Hepatocyte (in vitro differentiated cells): ENCODE data around the gene SGSM1. TPM values are rescaled to one million over a fixed set of nuclear protein-coding genes. Genes with fewer than 3 reads are reported as not detected.

Experiments
- DNase-seq: peaks from one replicate; pipeline ENCODE4 v3.0.0-alpha.2; 2016; ENCODE audit warnings: low spot score
- H2AFZ ChIP-seq: fragments of 200-600 bp; sonication (generic); 2 replicates; pipeline ENCODE4 v1.6.0; 2016; ENCODE audit warnings: antibody characterized with exemption, mild to moderate bottlenecking
- H3K27ac ChIP-seq: fragments of 200-600 bp; sonication (generic); 2 replicates; pipeline ENCODE4 v1.5.1; 2016; ENCODE audit warnings: mild to moderate bottlenecking
- H3K27me3 ChIP-seq: fragments of 200-600 bp; sonication (generic); 2 replicates; pipeline ENCODE4 v1.6.1; 2016
- H3K36me3 ChIP-seq: fragments of 200-600 bp; sonication (generic); replicated peaks from 2 replicates; pipeline ENCODE4 v1.5.1; 2016; ENCODE audit warnings: low read depth; ENCODE audit not compliant: insufficient read depth
- H3K4me1 ChIP-seq: fragments of 200-600 bp; sonication (generic); 2 replicates; pipeline ENCODE4 v1.5.1; 2016; ENCODE audit warnings: mild to moderate bottlenecking, moderate library complexity; ENCODE audit not compliant: insufficient read depth
- H3K4me2 ChIP-seq: fragments of 200-600 bp; sonication (generic); 2 replicates; pipeline ENCODE4 v1.6.0; 2016
- H3K4me3 ChIP-seq: fragments of 200-600 bp; sonication (generic); 2 replicates; pipeline ENCODE4 v1.5.1; 2016; ENCODE audit warnings: mild to moderate bottlenecking
- H3K79me2 ChIP-seq: fragments of 200-600 bp; sonication (generic); 2 replicates; pipeline ENCODE4 v1.6.0; 2017; ENCODE audit warnings: mild to moderate bottlenecking
- H3K9me2 ChIP-seq: fragments of 200-600 bp; sonication (generic); replicated peaks from 2 replicates; pipeline ENCODE4 v1.6.0; 2017; ENCODE audit warnings: mild to moderate bottlenecking; ENCODE audit not compliant: insufficient read depth
- H3K9me3 ChIP-seq: fragments of 200-600 bp; sonication (generic); 2 replicates; pipeline ENCODE4 v1.5.1; 2016; ENCODE audit warnings: low read depth, mild to moderate bottlenecking
- H4K20me1 ChIP-seq: fragments of 200-600 bp; sonication (generic); 2 replicates; pipeline ENCODE4 v1.6.0; 2016; ENCODE audit warnings: mild to moderate bottlenecking; ENCODE audit not compliant: insufficient read depth, poor library complexity, severe bottlenecking
- EZH2 ChIP-seq: fragments of 200-600 bp; sonication (generic); IDR thresholded peaks from 2 replicates; pipeline ENCODE4 v1.6.1; 2016; ENCODE audit warnings: antibody characterized with exemption, mild to moderate bottlenecking, borderline replicate concordance
- EZH2phosphoT487 ChIP-seq: fragments of 200-600 bp; sonication (generic); IDR thresholded peaks from one replicate; pipeline ENCODE4 v1.6.1; 2018; ENCODE audit warnings: antibody characterized with exemption, mild to moderate bottlenecking, low read depth, moderate library complexity; ENCODE audit not compliant: unreplicated experiment, severe bottlenecking
- WGBS: methylation state at CpG from one replicate; pipeline ENCODE4 v1.1.6; 2016; ENCODE audit warnings: low lambda C conversion rate; ENCODE audit errors: missing lambda C conversion rate; 5-methylcytosine and 5-hydroxymethylcytosine counted together
- polyA plus RNA-seq: library from polyadenylated mRNA; unstranded; fragments of >200 nt; fragmentation: Nextera tagmentation; extraction: Ambion mirVana; gene quantifications from 2 replicates; pipeline ENCODE4 v1.2.1, GENCODE V29; 2016
- total RNA-seq: library from RNA; depleted of rRNA; stranded (reverse); fragments of >200 nt; gene quantifications from 2 replicates; pipeline ENCODE4 v1.2.3, GENCODE V29; 2014
- TF ChIP-seq, protein P1 (sequence below): fragments of 200-600 bp; sonication (generic); IDR thresholded peaks from 2 replicates; pipeline ENCODE4 v1.5.1; 2016; ENCODE audit warnings: antibody characterized with exemption, mild to moderate bottlenecking; ENCODE audit not compliant: poor library complexity

The SGSM1 gene
- total and polyA plus RNA-seq, 2 experiments from 2014 or later = 1.7 to 3.5 TPM

DNA sequence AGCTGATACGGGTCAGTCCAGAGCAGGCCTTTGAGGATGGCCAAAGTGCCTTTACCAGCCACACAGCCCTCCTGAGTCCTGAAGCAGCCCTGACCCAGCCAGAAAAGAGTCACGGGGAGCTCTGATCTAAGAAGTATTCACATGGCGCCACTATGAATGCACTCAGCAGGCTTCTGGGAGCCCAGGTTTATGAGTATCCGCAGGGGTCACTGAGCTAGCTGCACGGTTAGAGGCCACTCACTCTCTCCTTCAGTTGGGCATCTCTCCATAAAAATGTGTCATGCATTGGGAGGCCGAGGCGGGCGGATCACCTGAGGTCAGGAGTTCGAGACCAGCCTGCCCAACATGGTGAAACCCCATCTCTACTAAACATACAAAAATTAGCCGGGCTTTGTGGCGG lies 156.8 kb downstream of the SGSM1 start:
- H2AFZ ChIP-seq = no peak overlapping the region
- no peaks in the 10 kb centered on the region for H3K27me3 ChIP-seq
- H3K9me3 ChIP-seq = no peaks in the 10 kb centered on the region
- WGBS = 92% methylated on average over 11 of the region's 11 CpGs
- no peak overlapping the region for H3K4me2 ChIP-seq
- TF ChIP-seq, protein P1, sequence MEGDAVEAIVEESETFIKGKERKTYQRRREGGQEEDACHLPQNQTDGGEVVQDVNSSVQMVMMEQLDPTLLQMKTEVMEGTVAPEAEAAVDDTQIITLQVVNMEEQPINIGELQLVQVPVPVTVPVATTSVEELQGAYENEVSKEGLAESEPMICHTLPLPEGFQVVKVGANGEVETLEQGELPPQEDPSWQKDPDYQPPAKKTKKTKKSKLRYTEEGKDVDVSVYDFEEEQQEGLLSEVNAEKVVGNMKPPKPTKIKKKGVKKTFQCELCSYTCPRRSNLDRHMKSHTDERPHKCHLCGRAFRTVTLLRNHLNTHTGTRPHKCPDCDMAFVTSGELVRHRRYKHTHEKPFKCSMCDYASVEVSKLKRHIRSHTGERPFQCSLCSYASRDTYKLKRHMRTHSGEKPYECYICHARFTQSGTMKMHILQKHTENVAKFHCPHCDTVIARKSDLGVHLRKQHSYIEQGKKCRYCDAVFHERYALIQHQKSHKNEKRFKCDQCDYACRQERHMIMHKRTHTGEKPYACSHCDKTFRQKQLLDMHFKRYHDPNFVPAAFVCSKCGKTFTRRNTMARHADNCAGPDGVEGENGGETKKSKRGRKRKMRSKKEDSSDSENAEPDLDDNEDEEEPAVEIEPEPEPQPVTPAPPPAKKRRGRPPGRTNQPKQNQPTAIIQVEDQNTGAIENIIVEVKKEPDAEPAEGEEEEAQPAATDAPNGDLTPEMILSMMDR = no peak
- TF ChIP-seq EZH2 = no peak
- no peak for TF ChIP-seq EZH2phosphoT487
- no peaks in the 10 kb centered on the region for H3K36me3 ChIP-seq
- no peaks in the 10 kb centered on the region for H3K9me2 ChIP-seq
- no peak for DNase-seq
- peaks cover 80% of the 10 kb centered on the region for H3K79me2 ChIP-seq
- H3K4me3 ChIP-seq = no peak overlapping the region
- H3K27ac ChIP-seq = no peak overlapping the region
- H4K20me1 ChIP-seq = no peaks in the 10 kb centered on the region
- H3K4me1 ChIP-seq = peaks cover 12% of the 10 kb centered on the region

DNA sequence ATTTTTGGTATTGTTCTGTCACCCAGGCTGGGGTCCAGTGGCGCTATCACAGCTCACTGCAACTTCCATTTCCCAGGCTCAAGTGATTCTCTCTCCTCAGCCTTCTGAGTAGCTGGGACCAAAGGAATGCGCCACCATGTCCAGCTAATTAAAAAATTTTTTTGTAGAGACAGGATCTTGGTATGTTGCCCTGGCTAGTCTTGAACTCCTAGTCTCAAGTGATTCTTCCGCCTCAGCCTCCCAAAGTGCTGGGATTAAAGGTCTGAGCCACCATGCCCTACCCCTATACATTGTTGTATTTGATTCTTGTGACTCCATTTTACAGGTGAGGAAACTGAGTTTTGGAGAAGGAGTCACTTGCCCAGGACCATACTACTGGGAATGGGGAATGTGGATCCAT lies 158.4 kb downstream of the SGSM1 start:
- TF ChIP-seq, protein P1 = no peak
- no peak overlapping the region for H3K27ac ChIP-seq

DNA sequence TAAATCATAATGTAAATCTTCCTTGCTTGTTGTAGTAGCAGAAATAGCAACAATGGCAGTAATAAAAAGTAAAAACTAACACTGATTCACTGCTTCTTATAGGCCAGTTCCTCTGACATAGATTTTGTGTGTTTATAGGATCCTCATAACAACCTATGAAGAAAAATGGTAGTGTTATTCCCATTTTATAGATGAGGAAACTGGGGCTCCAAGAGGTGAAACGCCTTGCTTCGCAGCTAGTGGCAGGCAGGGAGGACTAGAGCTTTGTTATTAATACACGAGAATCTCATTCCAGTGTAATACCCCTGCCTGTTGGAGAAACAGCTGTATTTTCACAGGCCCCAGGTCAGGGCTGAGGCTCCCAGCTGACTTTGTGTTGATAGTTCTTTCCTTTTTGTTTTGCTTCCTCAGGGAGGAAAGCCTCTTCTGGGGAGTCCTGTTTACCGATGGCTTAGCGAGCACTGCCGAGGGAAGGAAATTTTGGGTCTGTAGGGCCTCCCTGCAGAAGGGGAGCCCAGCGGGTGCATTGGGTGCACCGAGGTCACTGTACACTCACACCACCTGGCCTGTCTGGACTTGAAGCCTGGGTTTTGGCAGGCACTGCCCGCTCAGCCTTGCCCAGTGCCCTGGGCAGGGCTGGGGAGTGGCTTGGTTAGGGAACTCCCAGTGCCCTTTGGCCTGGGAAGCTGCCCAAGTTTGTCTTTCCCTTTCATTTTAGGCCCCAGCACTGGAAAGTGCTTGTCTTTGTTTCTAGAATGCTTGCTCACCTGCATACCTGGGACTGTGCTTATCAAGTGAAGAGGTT lies 160.0 kb downstream of the SGSM1 start:
- WGBS = 56% methylated on average over 9 of the region's 9 CpGs
- Histone ChIP-seq H3K27ac (peak overlapping the region; percentile 44), H3K4me1 (peaks cover 19% of the 10 kb centered on the region), H3K79me2 (peaks cover 82% of the 10 kb centered on the region), H3K9me3 (no peaks in the 10 kb centered on the region), H3K36me3 (no peaks in the 10 kb centered on the region), H2AFZ (no peak overlapping the region), H3K27me3 (no peaks in the 10 kb centered on the region), H4K20me1 (no peaks in the 10 kb centered on the region), H3K9me2 (no peaks in the 10 kb centered on the region), H3K4me2 (peak overlapping the region; percentile 67), H3K4me3 (no peak overlapping the region)
- no peak for DNase-seq
- TF ChIP-seq EZH2 (no peak), EZH2phosphoT487 (no peak)
- TF ChIP-seq, protein P1 = no peak

More for the DNA sequence above, 158.4 kb downstream of the SGSM1 start:
- no peaks in the 10 kb centered on the region for H3K27me3 ChIP-seq
- peaks cover 12% of the 10 kb centered on the region for H3K4me1 ChIP-seq
- no peak overlapping the region for H3K4me2 ChIP-seq
- no peaks in the 10 kb centered on the region for H3K9me2 ChIP-seq
- no peak for DNase-seq
- H3K36me3 ChIP-seq = no peaks in the 10 kb centered on the region
- 100% methylated on average over 3 of the region's 3 CpGs for WGBS
- no peak overlapping the region for H3K4me3 ChIP-seq
- no peak overlapping the region for H2AFZ ChIP-seq
- H3K9me3 ChIP-seq = no peaks in the 10 kb centered on the region
- peaks cover 83% of the 10 kb centered on the region for H3K79me2 ChIP-seq
- H4K20me1 ChIP-seq = no peaks in the 10 kb centered on the region
